HepG2 (cell line): ENCODE data around the gene EGLN1. TPM values are rescaled to one million over a fixed set of nuclear protein-coding genes. Genes with fewer than 3 reads are reported as not detected.
A peak's percentile ranks its signal among the peaks of the same experiment; 100 is the strongest.

ENCODE experiments used
- ATAC-seq: fragments of 200-7000 bp; cut with Tn5 transposase; 3 replicates; pipeline ENCODE4 v1.9.1; 2020; ENCODE audit warnings: mild to moderate bottlenecking, moderate library complexity
- BruUV-seq: library from RNA; stranded (reverse); fragments of 400-500 nt; replicated peaks from 2 replicates; lab custom pipeline; 2021; lab: Mats Ljungman, UMichigan
- CTCF ChIA-PET: fragments of 300-600 bp; formaldehyde crosslinking; extraction: SDS; loops from one replicate; lab custom pipeline; 2021; ENCODE audit warnings: low total read pairs, inconsistent platforms, low intra/inter-chr PET ratio; lab: Yijun Ruan, JAX
- POLR2A ChIA-PET: fragments of 350-600 bp; sonication (Branson Sonifier 250); formaldehyde crosslinking; loops from one replicate; lab custom pipeline; 2020; ENCODE audit warnings: antibody characterized with exemption, inconsistent platforms; lab: Yijun Ruan, JAX
- DNase-seq: peaks from one replicate; pipeline ENCODE4 v3.0.0-alpha.2; 2015; ENCODE audit warnings: low spot score
- FAIRE-seq: peaks from 3 replicates; lab custom pipeline; 2011; peaks lifted over from hg19 to GRCh38; lab: Jason Lieb, UNC
- H2AFZ ChIP-seq: one replicate; pipeline ENCODE4 v1.6.1; 2011; ENCODE audit warnings: low read length, inconsistent platforms
- H3K27ac ChIP-seq: fragments of 300-600 bp; 3 replicates; pipeline ENCODE4 v1.8.0; 2011; ENCODE audit warnings: mixed run types, mild to moderate bottlenecking, mixed read lengths, low read length, inconsistent platforms; ENCODE audit not compliant: insufficient read depth; ENCODE audit errors: extremely low read length
- H3K27me3 ChIP-seq, 2 experiments: fragments of 200-600 bp in 1 of 2; 2 replicates in 1 of 2; 3 replicates in 1 of 2; pipeline versions ENCODE4 v1.6.0 to v1.8.0; 2011; ENCODE audit warnings: low read length in 2 of 2, mild to moderate bottlenecking in 2 of 2, moderate library complexity in 2 of 2, inconsistent platforms in 1 of 2; ENCODE audit not compliant: insufficient read depth in 2 of 2, control insufficient read depth in 1 of 2
- H3K36me3 ChIP-seq, 2 experiments: fragments of 200-600 bp in 1 of 2; replicated peaks in 1 of 2; 2 replicates in 1 of 2; 3 replicates in 1 of 2; pipeline versions ENCODE4 v1.5.1 to v1.8.0; 2011; ENCODE audit warnings: low read length in 2 of 2, inconsistent platforms in 1 of 2; ENCODE audit not compliant: insufficient read depth in 2 of 2, control insufficient read depth in 1 of 2
- H3K4me1 ChIP-seq: 2 replicates; pipeline ENCODE4 v1.5.1; 2012; ENCODE audit warnings: low read length, inconsistent platforms; ENCODE audit not compliant: insufficient read depth
- H3K4me2 ChIP-seq: 2 replicates; pipeline ENCODE4 v1.6.0; 2011; ENCODE audit warnings: low read depth, low read length, inconsistent platforms
- H3K4me3 ChIP-seq, 3 experiments: fragments of 200-600 bp in 1 of 3; sonication (generic), shearing (Covaris generic) in 1 of 3; replicated peaks in 1 of 3; 2 replicates each; pipeline ENCODE4 v1.5.1; 2011 to 2016; ENCODE audit warnings: low read length in 3 of 3, inconsistent platforms in 2 of 3, low read depth in 2 of 3, mild to moderate bottlenecking in 2 of 3, control low read depth in 1 of 3, mixed read lengths in 1 of 3; ENCODE audit not compliant: insufficient read depth in 1 of 3
- H3K79me2 ChIP-seq: one replicate; pipeline ENCODE4 v1.6.1; 2011; ENCODE audit warnings: low read length, inconsistent platforms; ENCODE audit not compliant: insufficient read depth
- H3K9ac ChIP-seq: 2 replicates; pipeline ENCODE4 v1.6.0; 2011; ENCODE audit warnings: mild to moderate bottlenecking, low read depth, low read length, inconsistent platforms; ENCODE audit not compliant: insufficient read depth
- H3K9me3 ChIP-seq: 2 replicates; pipeline ENCODE4 v1.5.1; 2012; ENCODE audit warnings: mild to moderate bottlenecking, low read length
- H4K20me1 ChIP-seq: 2 replicates; pipeline ENCODE4 v1.6.0; 2011; ENCODE audit warnings: inconsistent platforms, mild to moderate bottlenecking, low read length, moderate library complexity; ENCODE audit not compliant: insufficient read depth
- FOXA3 ChIP-seq: IDR thresholded peaks from 2 replicates; pipeline ENCODE4 v1.6.1; 2016; ENCODE audit warnings: missing genetic modification reagents, missing compliant biosample characterization
- PAWR ChIP-seq: sonication (generic); formaldehyde crosslinking; IDR thresholded peaks from 2 replicates; pipeline ENCODE4 v1.4.0; 2020; ENCODE audit warnings: missing genetic modification reagents, mild to moderate bottlenecking, borderline replicate concordance
- PHF20 ChIP-seq: sonication (generic); formaldehyde crosslinking; IDR thresholded peaks from 2 replicates; pipeline ENCODE4 v1.5.0; 2020; ENCODE audit warnings: mild to moderate bottlenecking, missing genetic modification reagents
- POLR2AphosphoS5 ChIP-seq: IDR thresholded peaks from 2 replicates; pipeline ENCODE4 v1.6.1; 2012; ENCODE audit warnings: low read depth, low read length
- POLR2G ChIP-seq: fragments of 200-400 bp; formaldehyde crosslinking; IDR thresholded peaks from 2 replicates; pipeline ENCODE4 v1.6.1; 2018; ENCODE audit warnings: mild to moderate bottlenecking, low read depth, low read length, moderate library complexity
- RAD21 ChIP-seq: fragments of 450-650 bp; formaldehyde crosslinking; IDR thresholded peaks from 2 replicates; pipeline ENCODE4 v1.5.0; 2020; ENCODE audit warnings: mild to moderate bottlenecking
- RBM22 ChIP-seq: fragments of 200-400 bp; formaldehyde crosslinking; optimal IDR thresholded peaks from 2 replicates; pipeline ENCODE3; 2017; ENCODE audit warnings: mild to moderate bottlenecking, low read length, moderate library complexity
- REPIN1 ChIP-seq: sonication (generic); formaldehyde crosslinking; IDR thresholded peaks from 2 replicates; pipeline ENCODE4 v1.8.0; 2022; ENCODE audit warnings: missing genetic modification reagents, low read depth, mild to moderate bottlenecking, borderline replicate concordance
- SMC3 ChIP-seq: IDR thresholded peaks from 2 replicates; pipeline ENCODE4 v1.6.1; 2011; ENCODE audit warnings: low read length, improper control_type of control experiment
- ZMAT3 ChIP-seq: sonication (generic); formaldehyde crosslinking; conservative IDR thresholded peaks from 2 replicates; pipeline ENCODE4 v1.7.0; 2021; ENCODE audit warnings: missing genetic modification reagents
- ZNF83 ChIP-seq: sonication (generic); formaldehyde crosslinking; IDR thresholded peaks from 2 replicates; pipeline ENCODE4 v1.4.0; 2020; ENCODE audit warnings: missing genetic modification reagents, mild to moderate bottlenecking, borderline replicate concordance
- WGBS: methylation state at CpG from one replicate; pipeline ENCODE4 v1.1.6; 2017; ENCODE audit warnings: low lambda C conversion rate; 5-methylcytosine and 5-hydroxymethylcytosine counted together
- in situ Hi-C: cut with HindIII; loops from 2 replicates; pipeline ENCODE4 v1.10.0; 2017; ENCODE audit warnings: low pct_unique_long_range_greater_than_20kb; ENCODE audit not compliant: extremely low pct_ligation_motif_present
- intact Hi-C: fragments of 100-400 bp; cut with micrococcal nuclease; formaldehyde crosslinking; loops from one replicate; pipeline ENCODE4 v1.10.0; 2022; ENCODE audit not compliant: unreplicated experiment
- polyA plus RNA-seq, 8 experiments: library from polyadenylated mRNA; depleted of rRNA in 3 of 8; stranded (reverse) in 7 of 8; unstranded in 1 of 8; fragments of >200 nt; fragmentation: Illumina TruSeq in 4 of 8; extraction: Trizol in 4 of 8; gene quantifications; 2 replicates each; pipeline versions ENCODE4 v1.2.1 to v1.2.3, GENCODE V29; 2011 to 2016; ENCODE audit warnings: low read depth in 4 of 8, missing spikeins in 1 of 8, mixed read lengths in 1 of 8; ENCODE audit not compliant: insufficient read depth in 1 of 8
- total RNA-seq, 5 experiments: library from RNA; depleted of rRNA; stranded (reverse); fragments of >200 nt; fragmentation: Illumina TruSeq; extraction: Trizol; gene quantifications; 2 replicates each; pipeline ENCODE4 v1.2.3, GENCODE V29; 2016; ENCODE audit warnings: low read depth in 1 of 5
- TF ChIP-seq, protein P1 (sequence below): sonication (generic); formaldehyde crosslinking; IDR thresholded peaks from 2 replicates; pipeline ENCODE4 v1.5.1; 2020; ENCODE audit warnings: missing genetic modification reagents, mild to moderate bottlenecking, borderline replicate concordance
- TF ChIP-seq, protein P2 (sequence below): sonication (generic); formaldehyde crosslinking; IDR thresholded peaks from 2 replicates; pipeline ENCODE4 v1.5.0; 2020; ENCODE audit warnings: mild to moderate bottlenecking, missing genetic modification reagents, moderate library complexity
- TF ChIP-seq, protein P3 (sequence below), 2 experiments: sonication (generic) in 1 of 2; formaldehyde crosslinking in 1 of 2; IDR thresholded peaks; 2 replicates each; pipeline versions ENCODE4 v1.6.1 to v1.9.0; 2014 to 2022; ENCODE audit warnings: antibody characterized with exemption in 1 of 2, borderline replicate concordance in 1 of 2, inconsistent platforms in 1 of 2, low read depth in 1 of 2, missing genetic modification reagents in 1 of 2

The EGLN1 gene
- total and polyA plus RNA-seq, 2 of the 13 experiments (the other 11 are each of a cell fraction or from before 2014, with no cell fraction given): 34.4 to 44.1 TPM

DNA sequence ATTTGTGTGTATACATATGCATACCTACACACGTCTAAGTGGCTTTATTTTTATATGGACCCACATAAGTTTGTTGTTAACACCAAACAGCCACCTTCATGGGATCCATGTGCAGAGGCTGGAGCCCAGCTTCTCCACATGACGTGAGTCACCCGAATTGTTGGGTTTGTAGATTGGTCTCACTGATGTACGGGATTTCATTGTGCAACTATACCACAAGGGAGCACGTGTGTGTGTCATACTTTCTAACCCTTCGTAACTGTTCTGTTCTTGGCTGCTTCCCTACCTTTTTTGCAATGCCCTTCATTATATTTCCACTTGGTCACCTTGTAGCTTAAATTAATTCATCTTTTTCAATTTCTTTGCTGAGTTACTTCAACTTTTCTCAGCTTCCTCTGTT lies 63.0 kb downstream of the EGLN1 start (continued):
- no peak for TF ChIP-seq ZNF83 (CRISPR knock-in tag)

DNA sequence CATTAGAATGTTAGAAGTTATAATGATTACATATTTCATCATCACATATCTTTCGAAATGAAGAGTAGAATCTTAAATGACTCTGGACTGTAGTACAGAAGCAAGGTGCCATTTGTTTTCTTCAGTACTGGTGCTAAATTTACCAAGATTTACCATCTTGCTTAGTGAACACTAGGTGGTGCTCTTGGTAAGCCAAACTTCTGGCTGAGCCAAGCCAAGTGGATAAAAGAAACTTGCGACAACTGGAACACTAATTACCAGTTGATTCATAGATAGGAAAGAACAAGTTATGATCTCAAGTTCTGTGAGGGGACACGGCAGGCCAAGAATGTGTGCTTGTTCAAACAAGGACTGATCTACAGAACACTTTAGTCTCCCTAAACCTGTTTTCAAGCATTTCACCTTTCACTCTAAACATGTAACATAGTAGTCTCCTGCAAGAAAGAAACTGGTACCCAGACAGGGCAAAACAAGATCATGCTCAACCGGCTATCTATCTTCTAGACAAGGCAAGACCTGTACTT lies 64.2 kb downstream of the EGLN1 start:
- Histone ChIP-seq H3K36me3 (peaks cover 3 to 4% of the 10 kb centered on the region in 2 experiments; a peak in 4 of 5 replicates), H3K79me2 (no peaks in the 10 kb centered on the region), H3K27me3 (no peaks in the 10 kb centered on the region), H3K9ac (no peak overlapping the region), H3K9me3 (no peaks in the 10 kb centered on the region), H3K4me3 (no peak overlapping the region), H3K4me1 (peaks cover 7% of the 10 kb centered on the region; the same call in 1 of the 2 replicates), H4K20me1 (no peaks in the 10 kb centered on the region), H3K27ac (no peak overlapping the region), H2AFZ (no peak overlapping the region), H3K4me2 (no peak overlapping the region)
- WGBS: 22% methylated on average over 4 of the region's 4 CpGs
- ATAC-seq: peak; percentile 73
- BruUV-seq: no TSS peak
- DNase-seq: peak; percentile 47
- peak; percentile 95 for FAIRE-seq
- intact Hi-C loops (loop anchor here (1.0 to 2.0 kb wide), 5 partner anchors 63 to 333 kb away; no protein-coding TSS in a partner anchor), in situ Hi-C loops (loop anchor here (5.0 kb wide), 1 partner anchor 244 kb away; no protein-coding TSS in a partner anchor)
- POLR2A ChIA-PET: no interaction called here
- CTCF ChIA-PET: interaction anchor here (0.9 to 3.4 kb wide), 5 partner anchors 192 to 246 kb away, joined by 3 to 23 read pairs (median 15); no protein-coding TSS in a partner anchor
- TF ChIP-seq SMC3 (peak; percentile 90), POLR2AphosphoS5 (peak; percentile 41), RBM22 (peak; percentile 72), PAWR (CRISPR knock-in tag) (no peak), RAD21 (CRISPR knock-in tag) (peak; percentile 61), REPIN1 (CRISPR knock-in tag) (peak; percentile 27; the same call in 1 of the 2 replicates), FOXA3 (CRISPR knock-in tag) (peak; percentile 11; the same call in 1 of the 2 replicates), POLR2G (peak; percentile 55; the same call in 1 of the 2 replicates), ZMAT3 (no peak), PHF20 (CRISPR knock-in tag) (no peak)
- TF ChIP-seq, protein P1, sequence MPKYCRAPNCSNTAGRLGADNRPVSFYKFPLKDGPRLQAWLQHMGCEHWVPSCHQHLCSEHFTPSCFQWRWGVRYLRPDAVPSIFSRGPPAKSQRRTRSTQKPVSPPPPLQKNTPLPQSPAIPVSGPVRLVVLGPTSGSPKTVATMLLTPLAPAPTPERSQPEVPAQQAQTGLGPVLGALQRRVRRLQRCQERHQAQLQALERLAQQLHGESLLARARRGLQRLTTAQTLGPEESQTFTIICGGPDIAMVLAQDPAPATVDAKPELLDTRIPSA (CRISPR knock-in tag): peak; percentile 37; the same call in 1 of the 2 replicates
- TF ChIP-seq, protein P2, sequence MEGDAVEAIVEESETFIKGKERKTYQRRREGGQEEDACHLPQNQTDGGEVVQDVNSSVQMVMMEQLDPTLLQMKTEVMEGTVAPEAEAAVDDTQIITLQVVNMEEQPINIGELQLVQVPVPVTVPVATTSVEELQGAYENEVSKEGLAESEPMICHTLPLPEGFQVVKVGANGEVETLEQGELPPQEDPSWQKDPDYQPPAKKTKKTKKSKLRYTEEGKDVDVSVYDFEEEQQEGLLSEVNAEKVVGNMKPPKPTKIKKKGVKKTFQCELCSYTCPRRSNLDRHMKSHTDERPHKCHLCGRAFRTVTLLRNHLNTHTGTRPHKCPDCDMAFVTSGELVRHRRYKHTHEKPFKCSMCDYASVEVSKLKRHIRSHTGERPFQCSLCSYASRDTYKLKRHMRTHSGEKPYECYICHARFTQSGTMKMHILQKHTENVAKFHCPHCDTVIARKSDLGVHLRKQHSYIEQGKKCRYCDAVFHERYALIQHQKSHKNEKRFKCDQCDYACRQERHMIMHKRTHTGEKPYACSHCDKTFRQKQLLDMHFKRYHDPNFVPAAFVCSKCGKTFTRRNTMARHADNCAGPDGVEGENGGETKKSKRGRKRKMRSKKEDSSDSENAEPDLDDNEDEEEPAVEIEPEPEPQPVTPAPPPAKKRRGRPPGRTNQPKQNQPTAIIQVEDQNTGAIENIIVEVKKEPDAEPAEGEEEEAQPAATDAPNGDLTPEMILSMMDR (CRISPR knock-in tag): peak; percentile 89
- TF ChIP-seq, protein P3, sequence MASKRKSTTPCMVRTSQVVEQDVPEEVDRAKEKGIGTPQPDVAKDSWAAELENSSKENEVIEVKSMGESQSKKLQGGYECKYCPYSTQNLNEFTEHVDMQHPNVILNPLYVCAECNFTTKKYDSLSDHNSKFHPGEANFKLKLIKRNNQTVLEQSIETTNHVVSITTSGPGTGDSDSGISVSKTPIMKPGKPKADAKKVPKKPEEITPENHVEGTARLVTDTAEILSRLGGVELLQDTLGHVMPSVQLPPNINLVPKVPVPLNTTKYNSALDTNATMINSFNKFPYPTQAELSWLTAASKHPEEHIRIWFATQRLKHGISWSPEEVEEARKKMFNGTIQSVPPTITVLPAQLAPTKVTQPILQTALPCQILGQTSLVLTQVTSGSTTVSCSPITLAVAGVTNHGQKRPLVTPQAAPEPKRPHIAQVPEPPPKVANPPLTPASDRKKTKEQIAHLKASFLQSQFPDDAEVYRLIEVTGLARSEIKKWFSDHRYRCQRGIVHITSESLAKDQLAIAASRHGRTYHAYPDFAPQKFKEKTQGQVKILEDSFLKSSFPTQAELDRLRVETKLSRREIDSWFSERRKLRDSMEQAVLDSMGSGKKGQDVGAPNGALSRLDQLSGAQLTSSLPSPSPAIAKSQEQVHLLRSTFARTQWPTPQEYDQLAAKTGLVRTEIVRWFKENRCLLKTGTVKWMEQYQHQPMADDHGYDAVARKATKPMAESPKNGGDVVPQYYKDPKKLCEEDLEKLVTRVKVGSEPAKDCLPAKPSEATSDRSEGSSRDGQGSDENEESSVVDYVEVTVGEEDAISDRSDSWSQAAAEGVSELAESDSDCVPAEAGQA (IDR thresholded peaks at IDR 0.05; ENCODE audit: low read depth): no peak
- TF ChIP-seq, protein P3 (CRISPR knock-in tag; IDR thresholded peaks at IDR 0.05; ENCODE audit: borderline replicate concordance): no peak
